Right lobe of liver (tissue), 6 donors: ENCODE measurements around the gene TRANK1. TPM values are rescaled to one million over a fixed set of nuclear protein-coding genes. Genes with fewer than 3 reads are reported as not detected.

Source experiments
- ATAC-seq, 4 donors: fragments of 200-7000 bp; cut with Tn5 transposase; one replicate each; pipeline ENCODE4 v1.9.1; 2020; ENCODE audit warnings: mild to moderate bottlenecking in 4 of 4, moderate library complexity in 4 of 4
- DNase-seq, 3 donors: peaks; one replicate each; pipeline ENCODE4 v3.0.0-alpha.2; 2020
- H3K27ac ChIP-seq, 3 donors: fragments of 200-600 bp; one replicate each; pipeline ENCODE4 v1.8.0; 2022
- H3K27me3 ChIP-seq, 2 donors: fragments of 200-600 bp; one replicate each; pipeline ENCODE4 v1.8.0; 2022
- H3K36me3 ChIP-seq, 4 donors: fragments of 200-600 bp; sonication (generic) in 1 of 4; one replicate each; pipeline versions ENCODE4 v1.5.1 to v1.8.0; 2017 to 2022; ENCODE audit warnings: control low read depth in 1 of 4
- H3K4me1 ChIP-seq, 4 donors: fragments of 200-600 bp; sonication (generic) in 1 of 4; one replicate each; pipeline versions ENCODE4 v1.5.1 to v1.8.0; 2017 to 2022; ENCODE audit warnings: control low read depth in 1 of 4
- H3K4me3 ChIP-seq, 3 donors: fragments of 200-600 bp; one replicate each; pipeline ENCODE4 v1.8.0; 2022
- H3K9me3 ChIP-seq, 4 donors: fragments of 200-600 bp; sonication (generic) in 1 of 4; one replicate each; pipeline versions ENCODE4 v1.5.1 to v1.8.0; 2017 to 2022; ENCODE audit warnings: control low read depth in 1 of 4
- POLR2A ChIP-seq: fragments of 450-650 bp; IDR thresholded peaks from one replicate; pipeline ENCODE4 v1.6.1; 2017; ENCODE audit warnings: antibody characterized with exemption, mild to moderate bottlenecking
- WGBS: methylation state at CpG from one replicate; pipeline ENCODE4 v1.1.6; 2018; ENCODE audit warnings: low coverage, low lambda C conversion rate; ENCODE audit not compliant: insufficient coverage; ENCODE audit errors: missing lambda C conversion rate; 5-methylcytosine and 5-hydroxymethylcytosine counted together
- intact Hi-C, 2 donors: fragments of 100-400 bp; cut with DNase I; formaldehyde crosslinking; loops; one replicate each; pipeline versions ENCODE4 v1.11.2 to v1.14.1; 2022
- total RNA-seq, 6 experiments: library from RNA; depleted of rRNA in 2 of 6; stranded (reverse); fragments of >200 nt in 2 of 6; fragmentation: NEBNext Ultra II Directional in 3 of 6; extraction: Animal tissue kit (Norgen Biotek cat#: 25700) in 3 of 6; gene quantifications; one replicate each; pipeline versions ENCODE4 v1.1.0 to v1.2.4, GENCODE V29; 2016 to 2023
- TF ChIP-seq, protein P1 (sequence below), 4 donors: fragments of 200-600 bp in 3 of 4; fragments of 450-650 bp in 1 of 4; IDR thresholded peaks; one replicate each; pipeline versions ENCODE4 v1.5.1 to v1.8.0; 2016 to 2022; ENCODE audit warnings: antibody characterized with exemption in 4 of 4, mild to moderate bottlenecking in 2 of 4
- donor health status: DM: no; HTN: yes; CAD: no.
- donor health status: DM: no; HTN: no; CAD: no.
- donor health status: DM: no; HTN: no; CAD: no.
- donor health status: DM: no; HTN: yes; CAD: no.
- donor health status: DM: no; HTN: yes; CAD: no.

The TRANK1 gene
- total RNA-seq, 6 experiments from 2014 or later = 8.8 to 33.9 (median 19.6) TPM

DNA sequence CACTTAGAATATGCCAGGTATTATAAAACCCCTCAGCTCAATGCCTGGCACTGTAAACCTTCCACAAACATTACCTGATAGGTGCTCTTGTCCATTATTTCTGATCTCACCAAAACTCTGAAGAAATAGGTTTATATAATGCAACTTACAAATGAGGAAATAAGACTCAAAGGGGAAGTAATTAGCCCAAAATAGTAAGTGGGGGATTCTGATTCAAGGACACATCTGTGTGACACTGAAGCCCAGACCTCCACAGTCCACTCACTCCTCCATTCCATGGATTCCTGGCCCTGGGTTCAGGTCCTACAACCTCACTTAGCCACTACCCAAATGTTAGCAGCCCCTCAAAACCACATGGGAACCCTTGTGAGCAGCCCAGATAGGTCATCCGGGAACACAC, 49.9 kb downstream of the TRANK1 start:
- no peaks in the 10 kb centered on the region for H3K4me1 ChIP-seq
- H3K27me3 ChIP-seq = no peaks in the 10 kb centered on the region
- H3K9me3 ChIP-seq = no peaks in the 10 kb centered on the region
- H3K27ac ChIP-seq = no peak overlapping the region
- TF ChIP-seq, protein P1, sequence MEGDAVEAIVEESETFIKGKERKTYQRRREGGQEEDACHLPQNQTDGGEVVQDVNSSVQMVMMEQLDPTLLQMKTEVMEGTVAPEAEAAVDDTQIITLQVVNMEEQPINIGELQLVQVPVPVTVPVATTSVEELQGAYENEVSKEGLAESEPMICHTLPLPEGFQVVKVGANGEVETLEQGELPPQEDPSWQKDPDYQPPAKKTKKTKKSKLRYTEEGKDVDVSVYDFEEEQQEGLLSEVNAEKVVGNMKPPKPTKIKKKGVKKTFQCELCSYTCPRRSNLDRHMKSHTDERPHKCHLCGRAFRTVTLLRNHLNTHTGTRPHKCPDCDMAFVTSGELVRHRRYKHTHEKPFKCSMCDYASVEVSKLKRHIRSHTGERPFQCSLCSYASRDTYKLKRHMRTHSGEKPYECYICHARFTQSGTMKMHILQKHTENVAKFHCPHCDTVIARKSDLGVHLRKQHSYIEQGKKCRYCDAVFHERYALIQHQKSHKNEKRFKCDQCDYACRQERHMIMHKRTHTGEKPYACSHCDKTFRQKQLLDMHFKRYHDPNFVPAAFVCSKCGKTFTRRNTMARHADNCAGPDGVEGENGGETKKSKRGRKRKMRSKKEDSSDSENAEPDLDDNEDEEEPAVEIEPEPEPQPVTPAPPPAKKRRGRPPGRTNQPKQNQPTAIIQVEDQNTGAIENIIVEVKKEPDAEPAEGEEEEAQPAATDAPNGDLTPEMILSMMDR (IDR thresholded peaks at IDR 0.05) = no peak
- TF ChIP-seq POLR2A = no peak
- 67% methylated on average over 1 of the region's 1 CpG for WGBS
- intact Hi-C loops = no loop called here
- ATAC-seq (no peak), DNase-seq (no peak)
- H3K36me3 ChIP-seq = peaks cover 0 to 50% (median 12%) of the 10 kb centered on the region in 4 donors
- no peak overlapping the region for H3K4me3 ChIP-seq

DNA sequence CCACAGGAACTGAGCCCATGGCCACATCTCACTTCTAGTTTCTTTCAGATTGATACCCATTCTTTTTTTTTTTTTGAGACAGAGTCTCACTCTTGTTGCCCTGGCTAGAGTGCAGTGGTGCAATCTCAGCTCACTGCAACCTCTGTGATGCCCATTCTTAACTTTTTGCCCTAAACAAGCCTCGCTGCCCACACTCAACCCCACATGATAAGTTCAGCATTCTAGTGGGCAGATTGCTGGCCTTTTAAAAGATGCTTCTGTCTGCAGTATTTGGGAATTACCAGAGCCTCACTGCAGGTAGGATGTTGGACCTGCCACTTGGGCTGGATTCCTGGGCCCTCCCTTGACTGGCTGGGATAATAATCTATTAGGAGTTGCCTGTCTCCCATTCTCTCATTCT, 51.0 kb downstream of the TRANK1 start:
- Histone ChIP-seq H3K27me3 (no peaks in the 10 kb centered on the region), H3K4me1 (no peaks in the 10 kb centered on the region), H3K27ac (peak overlapping the region in 1 of 3 donors; percentile 34), H3K36me3 (peaks cover 0 to 53% (median 11%) of the 10 kb centered on the region in 4 donors), H3K4me3 (no peak overlapping the region), H3K9me3 (no peaks in the 10 kb centered on the region)
- TF ChIP-seq, protein P1 (IDR thresholded peaks at IDR 0.05) = no peak
- TF ChIP-seq POLR2A = no peak
- 100% methylated on average over 1 of the region's 1 CpG for WGBS
- DNase-seq (no peak), ATAC-seq (no peak)
- intact Hi-C loops = no loop called here

DNA sequence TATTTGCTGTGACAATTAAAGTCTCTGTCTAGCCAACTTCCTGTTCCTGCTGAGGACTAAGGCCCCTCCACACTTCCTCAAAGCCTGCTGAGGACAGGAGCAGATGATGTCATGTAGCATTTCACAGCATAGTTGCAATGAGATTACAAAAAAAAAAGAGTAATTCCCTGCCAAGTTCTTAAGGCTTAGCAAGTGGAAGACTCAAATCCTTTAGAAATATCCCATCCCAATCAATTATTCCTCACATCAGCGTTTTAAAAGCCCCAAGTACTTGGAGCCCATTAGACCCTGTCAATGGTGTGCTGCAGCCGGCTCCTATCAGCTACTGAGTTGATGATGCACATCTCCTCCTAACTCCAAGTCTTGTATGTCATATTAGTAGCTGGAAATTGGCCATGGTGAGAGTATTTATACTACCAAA, 51.7 kb downstream of the TRANK1 start:
- DNase-seq (no peak), ATAC-seq (peak; percentile 81 to 91 (median 85))
- TF ChIP-seq, protein P1 (IDR thresholded peaks at IDR 0.05) = no peak
- TF ChIP-seq POLR2A = no peak
- no peaks in the 10 kb centered on the region for H3K4me1 ChIP-seq
- peak overlapping the region in 2 of 3 donors; percentile 14 to 46 for H3K27ac ChIP-seq
- no peaks in the 10 kb centered on the region for H3K9me3 ChIP-seq
- WGBS = 93% methylated on average over 2 of the region's 2 CpGs
- intact Hi-C loops = no loop called here
- H3K36me3 ChIP-seq = peaks cover 0 to 53% (median 9%) of the 10 kb centered on the region in 4 donors
- H3K4me3 ChIP-seq = no peak overlapping the region
- no peaks in the 10 kb centered on the region for H3K27me3 ChIP-seq

DNA sequence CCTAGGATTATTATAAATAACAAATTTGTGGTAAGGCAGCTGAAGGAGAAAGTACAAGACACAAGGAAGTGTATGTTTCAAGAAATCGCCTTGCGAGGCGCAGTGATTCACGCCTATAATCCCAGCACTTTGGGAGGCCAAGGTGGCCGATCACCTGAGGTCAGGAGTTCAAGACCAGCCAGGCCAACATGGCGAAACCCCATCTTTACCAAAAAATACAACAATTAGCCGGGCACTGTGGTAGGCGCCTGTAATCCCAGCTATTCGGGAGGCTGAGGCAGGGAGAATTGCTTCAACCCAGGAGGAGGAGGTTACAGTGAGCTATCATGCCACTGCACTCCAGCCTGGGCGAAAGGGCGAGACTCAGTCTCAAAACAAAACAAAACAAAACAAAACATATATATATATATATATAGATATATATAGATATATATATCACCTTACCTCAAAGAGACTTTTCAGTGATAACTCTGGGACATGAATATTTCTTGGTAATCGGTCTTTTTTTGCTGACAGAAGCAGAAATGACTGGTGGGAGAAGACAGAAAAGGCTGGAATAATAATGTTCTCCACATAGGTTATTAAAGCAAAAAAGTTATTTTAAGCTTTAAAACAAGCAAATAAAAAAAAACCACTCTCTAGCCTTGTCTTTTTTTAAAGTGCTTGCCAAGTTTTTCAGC, 52.3 kb downstream of the TRANK1 start:
- Histone ChIP-seq H3K4me3 (no peak overlapping the region), H3K36me3 (peaks cover 0 to 53% (median 9%) of the 10 kb centered on the region in 4 donors), H3K27me3 (no peaks in the 10 kb centered on the region), H3K4me1 (no peaks in the 10 kb centered on the region), H3K27ac (peak overlapping the region in 2 of 3 donors; percentile 14 to 46), H3K9me3 (no peaks in the 10 kb centered on the region)
- no peak for TF ChIP-seq POLR2A
- TF ChIP-seq, protein P1 (IDR thresholded peaks at IDR 0.05) = no peak
- intact Hi-C loops = no loop called here
- no peak for DNase-seq
- WGBS = 89% methylated on average over 11 of the region's 12 CpGs
- ATAC-seq = no peak
